Fibroblast of gingiva (primary cell): Measurements from ENCODE around the gene OR6K2.
"Not testable (repeated sequence)": the region's sequence is repeated elsewhere in the genome, so short reads cannot be mapped to it uniquely, and the experiment has no call there.

Source experiments
- DNase-seq: peaks from one replicate; pipeline ENCODE4 v3.0.0-alpha.2; 2011; ENCODE audit warnings: low read depth

The OR6K2 gene, protein sequence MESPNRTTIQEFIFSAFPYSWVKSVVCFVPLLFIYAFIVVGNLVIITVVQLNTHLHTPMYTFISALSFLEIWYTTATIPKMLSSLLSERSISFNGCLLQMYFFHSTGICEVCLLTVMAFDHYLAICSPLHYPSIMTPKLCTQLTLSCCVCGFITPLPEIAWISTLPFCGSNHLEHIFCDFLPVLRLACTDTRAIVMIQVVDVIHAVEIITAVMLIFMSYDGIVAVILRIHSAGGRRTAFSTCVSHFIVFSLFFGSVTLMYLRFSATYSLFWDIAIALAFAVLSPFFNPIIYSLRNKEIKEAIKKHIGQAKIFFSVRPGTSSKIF

DNA sequence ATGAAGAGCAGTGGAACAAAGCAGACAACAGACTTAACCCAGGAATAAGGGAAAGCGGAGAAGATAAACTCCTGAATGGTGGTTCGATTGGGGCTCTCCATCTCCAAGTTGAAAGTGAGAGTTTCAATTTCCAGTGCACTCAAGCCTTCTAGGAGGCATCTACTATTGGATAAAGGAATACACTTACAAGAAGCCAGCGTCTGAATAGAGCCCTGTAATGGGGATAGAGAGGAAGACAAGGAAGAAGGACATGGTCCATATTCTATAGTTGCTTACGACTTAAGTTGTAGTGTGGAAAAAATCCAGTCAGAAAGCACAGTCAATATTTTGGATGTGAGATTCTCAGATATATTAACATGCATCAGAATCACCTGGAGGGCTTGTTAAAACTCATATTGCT lies at the start of gene OR6K2:
Gene OR6K2 (minus strand): TSS at position 101 of the 400 bp plus-strand sequence. CDS start 0 bp downstream, at position 101.
- no peak for DNase-seq

DNA sequence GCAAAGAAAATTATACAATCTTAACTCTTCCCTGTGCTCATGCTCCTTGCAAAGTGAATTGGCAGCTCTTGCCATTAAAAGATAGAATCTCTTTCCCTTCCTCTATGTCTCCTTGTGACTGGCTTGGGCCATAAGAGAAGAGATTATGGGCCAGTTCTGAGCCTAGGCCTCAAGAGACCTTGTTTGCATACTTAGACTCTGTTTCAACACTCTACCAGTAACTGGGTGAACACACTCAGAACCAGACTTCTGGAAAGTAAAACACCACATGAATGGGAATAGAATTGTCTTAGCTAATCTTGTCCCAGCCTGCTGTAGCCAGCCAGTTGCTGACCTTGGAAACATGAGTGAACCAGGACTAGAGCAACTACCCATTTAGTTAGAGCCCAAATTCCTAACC lies 35.4 kb upstream of the OR6K2 start:
- DNase-seq = no peak

DNA sequence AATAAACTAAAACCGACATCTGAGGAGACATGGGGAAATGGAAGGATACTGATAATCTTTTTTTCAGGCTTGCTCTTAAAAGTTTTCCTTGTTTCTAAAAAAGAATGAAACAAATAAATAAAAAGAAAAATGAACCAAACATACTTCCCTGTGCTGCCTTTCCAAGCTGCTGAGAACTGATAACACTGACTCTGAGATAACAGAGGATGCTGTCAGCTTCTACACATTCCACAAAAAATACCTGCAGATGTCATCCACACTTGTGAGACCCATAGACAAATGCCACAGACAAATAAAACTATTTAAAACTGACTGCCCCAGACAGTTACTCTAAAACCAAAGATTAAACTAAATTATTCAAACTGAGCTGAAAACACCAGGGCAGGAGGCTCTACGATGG lies 32.1 kb upstream of the OR6K2 start:
- DNase-seq = no peak

DNA sequence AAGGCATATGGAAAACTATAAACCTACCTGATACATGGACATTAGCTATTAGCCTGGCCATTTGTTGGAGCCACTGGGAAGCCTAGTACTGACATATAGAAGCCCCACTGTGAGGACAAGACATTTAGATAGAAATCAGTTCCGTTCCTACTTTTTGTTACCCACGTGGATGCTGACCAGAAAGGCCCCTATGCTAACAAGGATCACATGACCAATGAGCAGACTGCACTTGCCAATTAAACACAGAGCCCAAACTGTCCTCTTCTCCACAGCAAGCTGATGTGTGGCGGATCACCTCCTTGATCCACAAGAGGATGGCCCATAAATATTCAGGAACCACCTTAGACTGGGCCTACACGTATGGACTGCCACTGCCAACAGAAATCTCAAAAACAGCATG lies 31.3 kb upstream of the OR6K2 start:
- DNase-seq = no peak

DNA sequence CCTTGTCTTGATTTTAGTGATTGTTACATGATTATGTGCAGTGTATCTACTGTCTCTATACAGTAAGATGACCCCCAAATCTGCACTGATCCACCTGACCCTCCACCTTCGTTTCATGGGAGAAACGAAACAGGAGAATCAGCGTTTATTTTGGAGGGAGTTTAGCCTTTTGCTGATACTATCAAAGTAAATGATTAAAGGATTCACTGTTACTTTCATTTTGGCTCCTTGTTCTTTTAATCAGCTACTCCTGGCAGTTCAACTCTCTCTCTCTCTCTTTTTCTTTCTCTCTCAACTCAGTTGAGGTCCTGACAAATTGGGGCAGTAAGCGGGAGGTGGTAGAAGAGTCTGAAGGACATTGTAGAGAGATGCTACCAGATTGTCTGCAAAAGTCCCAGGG lies 30.0 kb upstream of the OR6K2 start:
- DNase-seq = no peak

DNA sequence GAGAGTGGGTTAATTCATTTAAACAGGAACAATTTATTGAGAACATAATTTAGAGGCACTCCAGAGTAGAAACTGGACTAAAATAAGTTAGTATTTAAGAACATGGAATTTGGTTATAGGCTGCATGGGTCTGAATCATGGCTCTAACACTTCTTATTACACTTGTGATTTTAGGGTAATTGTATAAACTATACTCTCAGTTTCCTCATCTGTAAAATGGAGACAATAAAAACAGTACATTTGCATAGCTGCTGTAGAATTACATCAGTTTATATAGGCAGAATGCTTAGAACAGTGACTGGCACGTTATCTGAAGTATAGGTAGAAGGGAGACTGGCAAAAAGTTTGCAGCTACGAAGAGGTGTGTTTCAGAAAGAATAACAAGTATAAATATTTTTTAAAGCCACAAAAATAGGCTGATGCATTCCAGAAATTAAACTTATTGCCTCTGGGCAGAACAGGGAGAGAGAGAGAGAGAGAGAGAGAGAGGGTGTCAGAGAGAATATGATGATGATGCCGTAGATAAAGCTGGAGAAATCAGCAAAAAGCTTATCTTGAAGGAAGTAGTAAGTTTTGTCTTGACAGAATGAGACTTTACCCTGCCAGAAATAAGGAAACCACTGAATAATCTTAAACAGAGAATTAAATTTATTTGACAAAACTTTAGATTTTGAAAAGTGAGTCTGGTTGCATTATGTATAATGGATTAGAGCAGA lies 28.2 kb upstream of the OR6K2 start:
- DNase-seq = no peak

DNA sequence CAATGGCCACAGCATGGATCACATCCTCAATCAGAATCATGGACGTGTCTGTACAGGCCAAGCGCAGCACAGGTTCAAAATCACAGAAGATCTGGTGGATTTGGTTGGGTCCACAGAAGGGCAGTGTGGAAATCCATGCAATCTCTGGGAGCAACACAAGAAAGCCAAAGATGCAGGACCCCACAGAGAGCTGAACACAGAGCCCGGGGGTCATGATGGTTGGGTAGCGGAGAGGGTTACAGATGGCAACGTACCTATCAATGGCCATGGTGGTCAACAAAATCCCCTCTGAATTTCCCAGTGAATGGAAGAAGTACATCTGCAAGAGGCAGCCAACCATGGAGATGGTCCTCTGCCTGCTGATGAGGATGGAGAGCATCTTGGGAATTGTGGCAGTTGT lies 24.0 kb upstream of the OR6K2 start:
- DNase-seq = no peak

DNA sequence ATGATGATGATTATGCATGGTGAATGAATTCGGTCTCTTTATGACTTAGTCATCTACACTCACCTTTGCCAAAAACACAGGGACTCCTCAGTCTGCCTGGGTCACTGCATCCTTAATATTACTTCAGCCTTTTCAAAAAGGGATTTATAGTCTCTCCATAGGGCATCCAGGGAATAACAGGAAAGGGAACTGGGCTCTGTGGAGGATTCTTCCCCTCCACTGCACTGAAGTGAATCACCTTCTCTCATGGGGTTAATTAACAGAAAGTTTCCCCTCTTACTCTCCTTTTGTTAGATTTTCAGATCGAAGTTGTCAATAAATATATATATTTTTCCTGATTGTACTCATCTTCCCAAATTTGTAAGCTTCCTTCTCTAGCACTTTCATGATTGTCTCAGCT lies 20.2 kb upstream of the OR6K2 start, which contains the start of gene OR6K3:
Gene OR6K3 (minus strand): TSS at position 101 of the 400 bp plus-strand sequence. CDS start 2,605 bp downstream, outside the sequence.
- DNase-seq = no peak

DNA sequence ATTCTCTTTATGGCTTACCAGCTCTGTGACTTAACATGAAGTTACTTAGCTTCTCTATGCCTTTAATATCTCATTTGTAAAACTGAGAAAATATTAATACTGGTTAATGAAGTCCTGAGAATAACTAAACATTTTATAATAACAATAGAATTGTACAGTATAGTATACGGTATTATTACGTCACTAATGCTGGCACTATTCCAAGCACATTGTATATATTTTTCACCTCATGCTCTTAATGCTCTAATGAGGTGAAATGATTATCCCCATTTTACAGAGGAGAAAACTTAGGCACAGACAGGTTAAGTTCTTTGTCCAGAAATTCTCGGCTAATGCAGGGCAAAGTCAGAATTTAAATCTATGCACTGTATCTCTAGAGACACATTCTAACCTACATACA lies 19.2 kb upstream of the OR6K2 start:
- DNase-seq = no peak

DNA sequence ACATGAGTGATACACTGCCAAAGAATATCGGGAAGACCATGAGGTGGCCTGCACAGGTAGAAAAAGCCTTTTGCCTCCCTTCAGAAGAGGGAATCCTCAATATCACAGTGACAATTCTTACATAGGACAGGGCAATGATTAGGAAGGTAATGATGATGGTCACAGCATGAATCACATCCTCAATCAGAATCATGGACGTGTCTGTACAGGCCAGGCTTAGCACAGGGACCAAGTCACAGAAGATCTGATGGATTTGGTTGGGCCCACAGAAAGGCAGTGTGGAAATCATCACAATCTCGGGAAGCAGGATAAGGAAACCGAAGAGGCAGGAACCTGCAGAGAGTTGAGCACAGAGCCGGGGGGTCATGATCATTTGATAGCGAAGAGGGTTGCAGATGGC lies 16.9 kb upstream of the OR6K2 start:
- no peak for DNase-seq

DNA sequence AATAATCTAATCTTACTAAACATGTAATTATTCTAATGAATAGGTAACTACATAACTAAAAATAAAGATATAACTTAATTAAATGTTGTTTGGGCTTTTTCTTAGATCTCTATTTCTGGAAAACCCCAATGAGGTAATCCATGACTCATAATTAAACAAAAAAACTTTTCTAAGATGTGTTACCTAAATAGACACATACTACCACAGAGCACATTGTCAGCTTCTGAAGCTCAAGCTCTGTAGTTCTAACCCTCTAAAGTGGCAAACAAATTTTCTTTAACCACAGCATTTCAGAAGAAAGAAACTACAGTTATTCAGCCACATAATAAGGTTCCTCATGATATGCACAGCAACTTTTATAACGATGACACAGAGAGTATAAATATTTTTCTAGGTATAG lies 15.9 kb upstream of the OR6K2 start:
- no peak for DNase-seq

DNA sequence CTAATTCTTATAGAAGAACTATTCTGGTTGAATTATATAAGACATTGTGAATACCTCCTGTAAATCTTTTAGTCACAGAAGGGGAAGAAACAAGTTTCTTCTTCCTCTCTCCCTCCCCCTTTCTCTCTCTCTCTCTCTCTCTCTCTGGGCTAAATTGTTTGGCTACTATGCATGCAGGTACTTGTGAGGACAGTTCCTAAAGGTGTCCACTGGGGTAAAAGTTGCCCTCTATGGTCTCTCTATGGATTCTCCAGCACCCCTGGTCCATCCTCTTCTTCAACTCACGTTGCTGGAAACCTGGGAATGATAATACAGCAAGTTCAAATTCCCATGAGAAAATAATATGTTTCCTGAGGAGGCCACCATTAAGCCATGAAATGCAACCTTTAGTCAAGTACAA lies 14.3 kb upstream of the OR6K2 start:
- DNase-seq = no peak

DNA sequence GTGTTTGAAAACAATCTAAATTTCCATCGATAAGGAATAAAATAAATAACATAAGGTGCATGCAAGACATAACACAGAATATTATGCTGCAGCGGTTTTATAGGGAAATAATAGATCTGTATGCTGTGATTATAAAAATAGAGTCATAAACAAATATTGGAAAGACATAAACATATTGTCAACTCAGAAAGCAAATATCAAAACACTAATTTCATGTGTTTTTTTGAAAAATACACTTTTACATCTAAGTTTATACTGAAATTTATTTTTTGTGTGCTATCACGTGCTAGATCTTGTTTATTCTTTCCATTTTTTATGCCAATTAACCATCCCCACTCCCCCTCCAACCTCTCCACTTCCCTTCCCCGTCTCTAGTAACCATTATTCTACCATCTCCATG lies 10.6 kb upstream of the OR6K2 start:
- no peak for DNase-seq

DNA sequence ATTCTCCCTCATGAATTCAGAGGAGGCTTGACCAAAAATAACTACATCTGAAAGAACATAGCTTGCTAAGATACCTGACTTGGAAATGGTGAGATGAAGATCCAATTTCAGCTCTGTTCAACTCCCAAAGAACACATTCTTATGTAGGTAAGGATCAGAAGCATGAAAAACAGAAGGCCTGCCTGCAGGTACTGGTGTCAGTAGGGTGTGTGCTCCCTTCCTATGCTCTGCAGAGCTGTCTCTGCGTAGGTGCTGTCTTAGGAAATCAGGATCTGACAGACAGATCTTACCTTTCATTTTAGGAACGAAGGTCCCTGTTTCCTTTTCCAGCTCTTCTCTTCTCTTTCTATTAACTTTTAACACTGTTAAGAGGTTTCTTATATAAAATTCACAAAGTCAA lies 5.6 kb upstream of the OR6K2 start:
- DNase-seq = no peak

DNA sequence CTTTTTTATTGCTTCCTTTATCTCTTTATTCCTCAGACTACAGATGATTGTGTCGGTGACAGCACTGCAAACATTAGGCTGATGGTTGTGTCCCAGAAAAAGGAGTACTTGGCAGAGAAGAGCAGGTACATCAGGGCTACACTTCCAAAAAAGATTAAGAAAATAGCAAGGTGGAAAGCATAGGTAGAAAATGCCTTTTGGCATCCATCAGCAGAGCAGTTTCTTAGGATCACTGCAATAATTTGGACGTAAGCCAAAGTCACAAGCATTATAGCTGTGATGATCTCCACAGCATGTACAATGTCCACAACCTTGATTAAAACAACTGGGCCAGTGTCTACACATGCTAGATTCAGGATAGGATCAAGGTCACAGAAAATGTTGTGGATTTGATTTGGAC lies 5.9 kb downstream of the OR6K2 start:
- DNase-seq = no peak

DNA sequence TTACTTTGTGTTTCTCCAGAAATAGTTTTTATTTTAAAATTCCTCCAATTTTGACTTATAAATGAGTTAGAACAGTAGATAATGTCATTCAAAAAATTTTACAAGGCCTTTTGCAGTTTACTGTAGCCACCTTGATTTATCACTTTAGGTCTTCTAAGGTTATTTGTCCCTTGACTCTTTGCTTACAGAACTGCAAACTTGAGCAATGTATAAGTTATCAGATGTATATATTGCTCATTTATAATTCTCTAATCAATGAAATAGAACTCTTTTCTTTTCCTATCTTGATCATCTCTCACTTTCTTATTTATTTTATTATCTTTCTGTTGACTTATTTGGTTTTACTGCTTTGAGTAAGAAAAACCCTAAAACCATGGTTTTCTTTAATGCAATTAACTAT lies 8.1 kb downstream of the OR6K2 start:
- no peak for DNase-seq

DNA sequence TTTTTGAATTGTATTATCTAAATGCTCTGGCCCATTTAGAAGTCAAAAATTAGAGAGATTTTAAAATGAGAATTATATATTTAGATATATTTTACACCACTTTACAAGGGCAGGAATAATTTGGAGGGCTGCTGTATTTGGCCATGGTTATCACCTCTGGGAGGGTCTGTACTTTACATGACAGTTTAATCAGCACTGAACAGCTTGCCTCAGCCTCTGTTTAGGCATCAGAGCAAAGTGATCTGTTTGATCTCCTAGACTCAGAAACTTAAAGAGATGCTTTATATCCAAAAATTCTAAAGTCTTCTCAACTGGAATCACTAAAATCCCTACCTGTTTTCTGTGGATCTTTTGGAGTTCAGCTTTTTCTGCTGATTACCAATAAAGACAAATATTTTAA lies 8.5 kb downstream of the OR6K2 start:
- DNase-seq = no peak

DNA sequence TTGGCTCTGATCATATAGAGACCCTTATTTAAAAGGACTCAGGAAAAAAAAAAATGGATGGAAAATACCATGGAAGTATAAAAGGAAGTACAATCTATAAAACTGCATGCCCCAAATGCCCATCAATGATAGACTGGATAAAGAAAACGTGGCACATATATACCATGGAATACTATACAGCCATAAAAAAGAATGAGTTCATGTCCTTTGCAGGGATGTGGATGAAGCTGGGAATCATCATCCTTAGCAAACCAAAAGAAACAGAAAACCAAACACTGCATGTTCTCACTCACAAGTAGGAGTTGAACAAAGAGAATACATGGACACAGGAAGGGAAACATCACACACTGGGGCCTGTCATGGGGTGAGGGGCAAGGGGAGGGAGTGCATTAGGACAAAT lies 9.3 kb downstream of the OR6K2 start:
- DNase-seq = not testable (repeated sequence)

DNA sequence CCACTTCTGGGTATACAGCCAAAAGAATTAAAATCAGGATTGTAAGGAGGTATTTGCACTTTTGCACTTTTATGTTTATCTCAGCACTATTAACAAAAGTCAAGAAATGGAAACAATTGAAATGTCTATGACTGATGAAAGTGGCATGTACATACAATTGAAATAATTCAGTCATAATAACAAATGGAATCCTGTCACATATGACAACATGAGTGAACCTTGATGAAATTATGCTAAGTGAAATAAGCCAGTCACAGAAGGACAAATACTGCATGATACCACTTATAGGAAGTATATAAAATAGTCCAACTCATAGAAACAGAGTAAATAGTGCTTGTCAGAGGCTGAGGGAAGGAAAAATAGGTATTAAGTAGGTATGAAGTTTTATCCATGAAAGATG lies 10.6 kb downstream of the OR6K2 start:
- no peak for DNase-seq

DNA sequence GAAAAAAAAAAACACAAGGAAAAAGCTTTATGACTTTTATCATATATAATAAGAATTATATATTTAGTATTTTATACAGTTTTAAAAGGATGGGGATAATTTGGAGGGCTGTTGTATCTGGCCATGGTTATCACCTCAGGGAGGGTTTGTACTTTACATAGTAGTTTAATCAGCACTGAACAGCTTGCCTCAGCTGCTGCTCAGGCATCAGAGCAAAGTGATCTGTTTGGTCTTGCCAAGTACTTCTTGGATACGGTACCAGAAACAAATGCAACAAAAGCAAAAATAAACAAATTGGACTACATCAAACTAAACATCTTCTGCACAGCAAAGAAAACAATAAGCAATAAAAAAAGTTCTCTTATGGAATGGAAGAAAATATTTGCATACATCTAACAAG lies 11.3 kb downstream of the OR6K2 start:
- no peak for DNase-seq

DNA sequence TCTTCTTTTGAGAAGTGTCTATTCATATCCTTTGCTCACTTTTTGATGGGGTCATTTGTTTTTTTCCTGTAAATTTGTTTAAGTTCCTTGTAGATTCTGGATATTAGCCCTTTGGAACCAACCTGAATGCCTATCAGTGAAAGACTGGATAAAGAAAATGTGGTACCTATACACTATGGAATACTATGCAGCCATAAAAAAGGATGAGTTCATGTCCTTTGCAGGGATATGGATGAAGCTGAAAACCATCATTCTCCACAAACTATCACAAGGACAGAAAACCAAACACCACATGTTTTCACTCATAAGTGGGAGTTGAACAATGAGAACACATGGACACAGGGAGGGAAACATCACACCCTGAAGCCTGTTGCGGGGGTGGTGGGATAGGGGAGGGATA lies 12.1 kb downstream of the OR6K2 start:
- not testable (repeated sequence) for DNase-seq

DNA sequence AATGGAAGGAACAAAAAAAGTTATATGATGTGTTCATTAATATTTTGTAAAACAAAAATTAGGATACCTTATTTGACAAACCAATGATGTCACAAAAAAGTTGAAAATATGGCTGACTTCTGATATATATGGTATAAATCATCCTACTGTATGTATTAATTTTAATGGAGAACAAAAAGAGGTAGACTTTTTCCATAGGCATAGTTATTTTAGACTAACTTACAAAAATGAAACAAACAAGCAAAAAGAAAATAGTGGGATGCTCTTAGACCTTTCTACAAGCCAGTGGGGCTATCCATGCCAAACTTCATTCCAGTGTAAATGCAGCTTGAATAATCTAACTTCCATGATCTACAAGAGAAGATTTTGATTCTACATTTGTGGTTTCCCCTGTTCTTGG lies 13.4 kb downstream of the OR6K2 start:
- DNase-seq = no peak

DNA sequence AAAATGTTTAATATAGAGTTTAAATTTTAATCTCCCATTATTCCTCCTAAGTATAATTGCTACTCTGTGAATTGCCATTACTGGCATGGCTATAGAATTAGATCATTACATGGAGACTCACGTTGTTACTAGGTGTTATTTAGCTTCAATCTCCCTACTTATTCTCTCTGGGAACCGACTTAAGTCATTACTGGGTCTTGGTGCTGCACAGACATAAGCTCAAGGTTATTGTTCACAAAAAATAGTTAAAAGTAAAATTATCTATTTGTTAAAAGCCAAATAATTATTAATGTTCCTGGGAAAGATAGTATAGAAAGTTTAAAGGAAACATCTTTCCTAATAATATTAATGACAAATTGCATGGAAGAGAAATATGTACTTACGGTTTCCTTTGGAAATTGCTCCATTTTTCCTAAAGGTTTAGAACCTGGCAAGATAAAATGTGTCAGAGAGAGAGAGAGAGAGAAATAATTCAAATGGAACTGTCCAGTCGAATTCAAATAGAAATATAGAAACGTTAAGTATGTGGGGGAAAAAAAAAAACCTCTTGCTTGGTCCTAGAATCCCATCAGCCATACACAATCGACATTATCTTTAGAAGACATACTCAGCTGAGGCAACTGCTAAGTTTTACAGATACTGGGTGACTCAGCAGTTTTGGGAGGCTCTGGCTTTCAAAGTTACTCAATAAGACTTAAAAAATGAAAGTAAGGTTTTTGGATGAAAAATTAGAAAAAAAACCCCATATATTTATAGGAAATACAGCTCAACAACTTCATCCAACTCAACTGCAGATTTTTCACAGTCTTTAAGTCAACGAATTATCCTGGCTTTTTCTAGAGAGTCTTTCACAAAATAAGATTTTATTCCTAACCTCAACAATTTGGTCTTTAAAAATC lies 14.1 kb downstream of the OR6K2 start, which contains the start of gene SPTA1:
Gene SPTA1 (minus strand): TSS at position 605 of the 899 bp plus-strand sequence. CDS start 198 bp downstream, at position 407.
- no peak for DNase-seq
